DND-41 (cell line): ENCODE results near the gene OPRL1.

Experiments used
- ATAC-seq: fragments of 200-7000 bp; cut with Tn5 transposase; 3 replicates; pipeline ENCODE4 v1.9.1; 2021; ENCODE audit warnings: low read depth; ENCODE audit not compliant: insufficient read depth
- DNase-seq: peaks from one replicate; pipeline ENCODE4 v3.0.0-alpha.2; 2020
- H2AFZ ChIP-seq: 2 replicates; pipeline ENCODE4 v1.6.0; 2012; ENCODE audit warnings: low read depth, low read length
- H3K27ac ChIP-seq: 2 replicates; pipeline ENCODE4 v1.5.1; 2012; ENCODE audit warnings: low read length, inconsistent platforms
- H3K27me3 ChIP-seq: fragments of 200-600 bp; sonication (generic); 2 replicates; pipeline ENCODE4 v1.6.0; 2012; ENCODE audit warnings: low read length, mild to moderate bottlenecking, inconsistent platforms; ENCODE audit not compliant: insufficient read depth, poor library complexity
- H3K36me3 ChIP-seq: 2 replicates; pipeline ENCODE4 v1.5.1; 2012; ENCODE audit warnings: low read length, inconsistent platforms; ENCODE audit not compliant: insufficient read depth
- H3K4me1 ChIP-seq: 2 replicates; pipeline ENCODE4 v1.5.1; 2012; ENCODE audit warnings: mild to moderate bottlenecking, low read length; ENCODE audit not compliant: insufficient read depth
- H3K4me2 ChIP-seq: 2 replicates; pipeline ENCODE4 v1.6.0; 2012; ENCODE audit warnings: mild to moderate bottlenecking, moderate library complexity, low read length, inconsistent platforms; ENCODE audit not compliant: insufficient read depth
- H3K4me3 ChIP-seq, 2 experiments: fragments of 200-600 bp in 1 of 2; shearing (Covaris generic) in 1 of 2; 2 replicates each; pipeline ENCODE4 v1.5.1; 2012 to 2016; ENCODE audit warnings: inconsistent platforms in 2 of 2, low read length in 2 of 2, mild to moderate bottlenecking in 2 of 2, low read depth in 1 of 2, moderate library complexity in 1 of 2
- H3K79me2 ChIP-seq: 2 replicates; pipeline ENCODE4 v1.6.0; 2012; ENCODE audit warnings: low read length, inconsistent platforms; ENCODE audit not compliant: insufficient read depth
- H3K9ac ChIP-seq: 2 replicates; pipeline ENCODE4 v1.6.0; 2012; ENCODE audit warnings: low read depth, mild to moderate bottlenecking, inconsistent platforms, low read length, moderate library complexity
- H3K9me3 ChIP-seq: 2 replicates; pipeline ENCODE4 v1.5.1; 2012; ENCODE audit warnings: low read length, moderate library complexity, mild to moderate bottlenecking, inconsistent platforms; ENCODE audit not compliant: insufficient read depth, severe bottlenecking
- H4K20me1 ChIP-seq: 2 replicates; pipeline ENCODE4 v1.6.0; 2012; ENCODE audit warnings: low read length; ENCODE audit not compliant: insufficient read depth
- CTCF ChIP-seq: IDR thresholded peaks from 2 replicates; pipeline ENCODE4 v1.5.1; 2012; ENCODE audit warnings: borderline replicate concordance, low read length, moderate library complexity, mild to moderate bottlenecking; ENCODE audit not compliant: poor library complexity, severe bottlenecking; ENCODE audit errors: extremely low read depth
- EZH2 ChIP-seq: IDR thresholded peaks from 3 replicates; pipeline ENCODE4 v1.6.1; 2012; ENCODE audit warnings: borderline replicate concordance, low read depth, mild to moderate bottlenecking, moderate library complexity, low read length, inconsistent platforms; ENCODE audit not compliant: severe bottlenecking

Gene OPRL1

GRCh38 chr20:64080013-64080812, at the start of gene OPRL1:
TSS of gene OPRL1 (plus strand) at chr20:64080082. CDS start at chr20:64092721, 12,639 bp downstream.
- peak within 1 kb of the TSS; percentile 64 to 86 for H3K4me3 ChIP-seq
- DNase-seq: no peak
- H3K36me3 ChIP-seq: peaks cover 6% of the 10 kb centered on the region
- H2AFZ ChIP-seq: peak within 1 kb of the TSS; percentile 82
- peaks cover 25% of the 10 kb centered on the region for H3K27me3 ChIP-seq
- no peak; the same call in 2 of the 3 replicates for ATAC-seq
- peak within 1 kb of the TSS; percentile 92 for H3K4me2 ChIP-seq
- H3K79me2 ChIP-seq: peaks cover 12% of the 10 kb centered on the region
- peak within 1 kb of the TSS; percentile 76 for H3K9ac ChIP-seq
- peaks cover 43% of the 10 kb centered on the region for H3K4me1 ChIP-seq
- no peak for TF ChIP-seq EZH2
- no peak for TF ChIP-seq CTCF
- H4K20me1 ChIP-seq: peaks cover 30% of the 10 kb centered on the region
- H3K9me3 ChIP-seq: no peaks in the 10 kb centered on the region
- peak within 1 kb of the TSS; percentile 53 for H3K27ac ChIP-seq

GRCh38 chr20:64030371-64031134, 49.3 kb upstream of the OPRL1 start:
- no peak overlapping the region for H3K4me3 ChIP-seq
- H3K79me2 ChIP-seq: no peaks in the 10 kb centered on the region
- H3K9me3 ChIP-seq: no peaks in the 10 kb centered on the region
- no peak overlapping the region for H3K4me2 ChIP-seq
- peaks cover 16% of the 10 kb centered on the region for H4K20me1 ChIP-seq
- DNase-seq: no peak
- peaks cover 89% of the 10 kb centered on the region for H3K36me3 ChIP-seq
- H3K4me1 ChIP-seq: 0 out of 2 replicates have a peak, but pooled peaks cover 2% of the 10 kb centered on the region
- H3K9ac ChIP-seq: no peak overlapping the region
- no peak overlapping the region for H3K27ac ChIP-seq
- no peak for ATAC-seq
- TF ChIP-seq CTCF (no peak), EZH2 (no peak)
- H2AFZ ChIP-seq: no peak overlapping the region
- H3K27me3 ChIP-seq: no peaks in the 10 kb centered on the region

GRCh38 chr20:64031822-64032314, 48.0 kb upstream of the OPRL1 start:
- Histone ChIP-seq H3K27me3 (no peaks in the 10 kb centered on the region), H3K4me2 (no peak overlapping the region), H3K4me1 (peaks cover 2% of the 10 kb centered on the region; the same call in 1 of the 2 replicates), H3K9ac (no peak overlapping the region), H3K9me3 (no peaks in the 10 kb centered on the region), H3K79me2 (no peaks in the 10 kb centered on the region), H3K36me3 (peaks cover 76% of the 10 kb centered on the region), H2AFZ (no peak overlapping the region), H3K27ac (no peak overlapping the region), H3K4me3 (no peak overlapping the region), H4K20me1 (peaks cover 18% of the 10 kb centered on the region)
- no peak for ATAC-seq
- TF ChIP-seq CTCF (no peak), EZH2 (no peak)
- DNase-seq: no peak
